Upper lobe of right lung (tissue), 1 donor: Measurements from ENCODE around the gene SPOPL. TPM values are rescaled to one million over a fixed set of nuclear protein-coding genes. Genes with fewer than 3 reads are reported as not detected.
A peak's percentile ranks its signal among the peaks of the same experiment; 100 is the strongest.

Experiments used
- ATAC-seq: fragments of 200-7000 bp; cut with Tn5 transposase; one replicate; pipeline ENCODE4 v1.9.1; 2020; ENCODE audit warnings: mild to moderate bottlenecking, moderate library complexity
- DNase-seq: peaks from one replicate; pipeline ENCODE4 v3.0.0-alpha.2; 2020
- H3K27ac ChIP-seq: fragments of 200-600 bp; one replicate; pipeline ENCODE4 v1.8.0; 2022
- H3K27me3 ChIP-seq: fragments of 200-600 bp; one replicate; pipeline ENCODE4 v1.8.0; 2022; ENCODE audit warnings: mild to moderate bottlenecking
- H3K36me3 ChIP-seq: fragments of 200-600 bp; one replicate; pipeline ENCODE4 v1.8.0; 2022
- H3K4me1 ChIP-seq: fragments of 200-600 bp; one replicate; pipeline ENCODE4 v1.8.0; 2022
- H3K4me3 ChIP-seq: fragments of 200-600 bp; one replicate; pipeline ENCODE4 v1.8.0; 2022; ENCODE audit warnings: mild to moderate bottlenecking
- H3K9me3 ChIP-seq: fragments of 200-600 bp; one replicate; pipeline ENCODE4 v1.8.0; 2022
- CTCF ChIP-seq: fragments of 200-600 bp; IDR thresholded peaks from one replicate; pipeline ENCODE4 v1.8.0; 2022; ENCODE audit warnings: antibody characterized with exemption
- intact Hi-C: fragments of 100-400 bp; cut with DNase I; formaldehyde crosslinking; loops from one replicate; pipeline ENCODE4 v1.11.0; 2022
- total RNA-seq: library from RNA; stranded (reverse); fragmentation: NEBNext Ultra II Directional; extraction: Animal tissue kit (Norgen Biotek cat#: 25700); gene quantifications from one replicate; pipeline ENCODE4 v1.2.1, GENCODE V29; 2021
- donor health status: DM: no; HTN: yes; CAD: no; lungs with severe emphysema.

The SPOPL gene
- total RNA-seq, 1 donor from 2014 or later: 26.3 TPM

DNA sequence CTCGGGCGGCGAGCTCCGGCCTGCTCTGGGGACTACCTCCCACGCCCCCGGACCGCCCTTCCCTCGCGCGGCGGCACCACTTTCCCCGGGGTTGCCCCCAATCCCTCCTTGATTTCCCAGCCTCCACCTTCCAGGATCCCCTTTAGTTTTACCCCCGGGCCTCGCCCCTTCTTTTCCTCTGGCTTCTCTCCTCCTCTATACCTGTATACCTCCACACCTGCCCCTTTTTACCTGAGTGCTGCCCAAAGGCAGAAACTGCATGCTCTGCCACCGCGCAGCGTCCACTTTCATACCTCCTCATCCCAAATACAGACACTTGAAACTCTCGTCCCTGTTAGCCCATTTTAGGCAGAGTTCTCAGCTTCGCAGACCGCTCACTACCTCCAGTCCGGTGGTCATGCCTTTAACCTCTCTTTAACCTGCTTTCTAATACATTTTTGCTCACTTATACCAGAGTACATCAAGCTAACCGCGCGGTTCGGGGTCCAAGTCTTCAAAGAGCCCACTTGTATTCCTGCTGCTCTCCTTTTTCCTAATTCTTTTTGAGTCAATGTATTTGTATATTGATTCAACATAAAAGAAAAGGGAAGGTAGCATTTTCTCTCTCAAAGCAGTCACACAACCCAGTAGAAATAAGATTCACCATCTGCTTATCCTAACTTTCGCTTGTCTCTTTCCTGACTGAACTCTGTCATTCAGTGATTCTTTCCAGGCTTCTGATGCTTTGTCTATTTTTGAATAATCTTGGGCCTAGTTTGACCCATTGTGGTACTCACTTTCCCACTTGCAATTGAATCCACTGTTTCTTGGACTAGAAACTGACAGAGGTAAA is 901 bp downstream of the SPOPL start:
- H3K27me3 ChIP-seq: no peaks in the 10 kb centered on the region
- no peak for TF ChIP-seq CTCF
- DNase-seq (no peak), ATAC-seq (peak; percentile 9)
- H3K27ac ChIP-seq: peak overlapping the region; percentile 91
- H3K9me3 ChIP-seq: no peaks in the 10 kb centered on the region
- H3K36me3 ChIP-seq: no peaks in the 10 kb centered on the region
- H3K4me3 ChIP-seq: peak overlapping the region; percentile 91
- peaks cover 36% of the 10 kb centered on the region for H3K4me1 ChIP-seq
- intact Hi-C loops: no loop called here

DNA sequence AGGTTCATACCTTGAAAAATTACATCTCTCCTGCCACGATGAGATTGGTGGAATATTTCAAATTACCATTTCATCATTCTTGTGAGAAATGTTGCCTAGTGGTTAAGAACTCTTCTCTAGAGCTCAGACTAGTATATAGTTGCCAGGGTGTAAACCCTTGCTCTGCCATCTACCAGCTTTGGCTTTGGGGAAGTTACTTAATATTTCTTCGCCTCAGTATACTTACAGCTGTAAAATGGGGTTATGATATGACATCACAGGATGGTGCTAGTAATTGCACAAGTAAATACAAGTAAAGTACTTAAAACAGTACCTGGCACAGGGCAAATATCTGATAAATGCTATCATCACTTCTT is 1.5 kb downstream of the SPOPL start:
- no peak for DNase-seq
- peaks cover 36% of the 10 kb centered on the region for H3K4me1 ChIP-seq

DNA sequence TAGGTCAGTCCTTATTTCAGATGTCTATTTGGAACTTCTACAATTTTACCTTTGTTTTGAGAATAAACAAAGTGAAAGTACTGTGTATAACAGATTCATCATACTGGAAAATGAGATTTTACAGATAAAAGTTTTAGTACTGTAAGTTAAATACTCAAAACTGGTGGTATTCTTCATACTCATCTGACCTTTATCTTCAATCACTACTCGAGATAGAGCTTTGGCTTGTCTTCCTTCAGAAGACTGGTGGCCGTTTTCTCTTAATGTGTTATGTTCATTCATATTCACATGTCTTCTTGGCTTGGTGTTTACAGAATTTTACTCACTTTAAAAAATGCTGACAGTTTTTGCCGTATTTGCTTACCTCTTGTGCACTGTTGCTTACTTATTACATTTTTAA is 2.1 kb downstream of the SPOPL start:
- H3K27me3 ChIP-seq: no peaks in the 10 kb centered on the region
- no peaks in the 10 kb centered on the region for H3K9me3 ChIP-seq
- DNase-seq: no peak
- no peaks in the 10 kb centered on the region for H3K36me3 ChIP-seq
- H3K4me1 ChIP-seq: peaks cover 36% of the 10 kb centered on the region
- intact Hi-C loops: no loop called here
- H3K4me3 ChIP-seq: peak overlapping the region; percentile 91
- no peak for TF ChIP-seq CTCF
- ATAC-seq: no peak
- no peak overlapping the region for H3K27ac ChIP-seq

More for the DNA sequence above, 1.5 kb downstream of the SPOPL start:
- intact Hi-C loops: no loop called here
- H3K27ac ChIP-seq: peak overlapping the region; percentile 91
- peak; percentile 1 for ATAC-seq
- H3K27me3 ChIP-seq: no peaks in the 10 kb centered on the region
- TF ChIP-seq CTCF: no peak
- H3K4me3 ChIP-seq: peak overlapping the region; percentile 91
- H3K9me3 ChIP-seq: no peaks in the 10 kb centered on the region
- H3K36me3 ChIP-seq: no peaks in the 10 kb centered on the region

DNA sequence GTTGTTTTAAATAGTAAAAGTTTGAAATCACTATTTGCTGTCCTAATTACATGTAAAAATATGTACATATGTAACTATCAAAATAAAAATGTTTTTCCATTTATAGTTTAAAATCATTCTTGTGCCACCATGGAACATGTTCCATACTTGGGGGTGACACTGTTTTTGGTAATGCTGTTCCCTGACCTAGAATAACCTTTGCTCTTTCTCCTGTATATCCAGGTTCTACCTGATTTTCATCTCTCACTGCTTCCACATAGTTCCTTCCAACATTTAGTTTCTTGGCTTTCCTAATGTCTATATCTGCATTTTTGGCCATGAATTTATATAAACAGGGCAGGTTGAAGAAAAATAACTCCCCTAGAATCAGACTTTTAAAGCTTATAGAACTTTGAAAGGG is 2.5 kb downstream of the SPOPL start:
- H3K27ac ChIP-seq: no peak overlapping the region

DNA sequence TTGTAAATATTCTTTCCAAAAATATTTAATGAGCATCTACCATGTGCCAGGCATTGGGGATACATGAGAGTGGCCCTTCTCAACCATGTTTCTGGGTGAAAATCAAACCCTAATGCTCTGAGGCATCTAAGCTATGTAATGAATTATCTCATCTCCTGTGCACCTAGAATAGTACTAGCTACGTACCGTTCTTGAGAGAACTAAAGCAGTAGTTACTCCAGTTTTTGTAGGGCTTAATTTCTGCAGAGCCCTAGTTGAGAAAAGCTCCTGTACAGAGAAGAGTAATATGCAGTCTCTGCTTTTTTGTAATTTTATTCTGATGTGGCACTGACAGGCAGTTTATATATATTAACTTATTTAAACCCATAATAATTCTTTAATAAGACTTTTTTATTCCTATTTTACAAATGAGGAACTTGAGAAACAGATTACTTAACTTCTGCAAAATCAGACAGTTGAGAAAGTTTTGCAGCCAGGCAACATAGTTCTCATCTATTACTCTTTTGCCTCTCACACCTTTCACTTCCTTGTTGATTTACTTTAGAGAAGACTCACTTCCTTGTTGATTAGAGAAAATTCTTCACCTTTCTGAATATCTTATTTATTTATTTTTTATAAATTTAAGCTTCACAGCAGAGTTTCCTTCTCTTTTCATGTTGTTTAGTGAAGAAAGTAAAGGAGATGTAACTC is 3.1 kb downstream of the SPOPL start:
- H3K4me3 ChIP-seq: no peak overlapping the region
- no peak for ATAC-seq
- no peak for DNase-seq

More for the DNA sequence above, 2.5 kb downstream of the SPOPL start:
- H3K9me3 ChIP-seq: no peaks in the 10 kb centered on the region
- ATAC-seq (no peak), DNase-seq (no peak)
- no peaks in the 10 kb centered on the region for H3K36me3 ChIP-seq
- no peaks in the 10 kb centered on the region for H3K27me3 ChIP-seq
- peaks cover 36% of the 10 kb centered on the region for H3K4me1 ChIP-seq
- intact Hi-C loops: no loop called here
- H3K4me3 ChIP-seq: peak overlapping the region; percentile 91
- no peak for TF ChIP-seq CTCF

More for the DNA sequence above, 3.1 kb downstream of the SPOPL start:
- H3K27me3 ChIP-seq: no peaks in the 10 kb centered on the region
- no peak for TF ChIP-seq CTCF
- intact Hi-C loops: no loop called here
- peaks cover 36% of the 10 kb centered on the region for H3K4me1 ChIP-seq
- no peak overlapping the region for H3K27ac ChIP-seq
- H3K9me3 ChIP-seq: no peaks in the 10 kb centered on the region
- no peaks in the 10 kb centered on the region for H3K36me3 ChIP-seq
